CD14-positive monocyte (primary cell): ENCODE measurements around the gene SPTBN1. TPM values are rescaled to one million over a fixed set of nuclear protein-coding genes. Genes with fewer than 3 reads are reported as not detected.

Experiments
- DNase-seq, 3 donors: peaks; one replicate each; pipeline ENCODE4 v3.0.0-alpha.2; 2011 to 2022
- H2AFZ ChIP-seq: 2 replicates; pipeline ENCODE4 v1.6.0; 2012; ENCODE audit warnings: mild to moderate bottlenecking, low read depth, low read length, inconsistent platforms; ENCODE audit not compliant: insufficient read depth, poor library complexity, severe bottlenecking
- H3K27ac ChIP-seq, 2 donors: 1 replicate in 1 of 2; 2 replicates in 1 of 2; pipeline ENCODE4 v1.5.1; 2012 to 2013; ENCODE audit warnings: low read length in 2 of 2, control low read depth in 1 of 2, inconsistent platforms in 1 of 2, low read depth in 1 of 2, mild to moderate bottlenecking in 1 of 2
- H3K27me3 ChIP-seq, 2 donors: one replicate each; pipeline versions ENCODE4 v1.6.0 to v1.6.1; 2011 to 2013; ENCODE audit warnings: low read length in 2 of 2; ENCODE audit not compliant: control insufficient read depth in 2 of 2, insufficient read depth in 2 of 2
- H3K36me3 ChIP-seq, 2 donors: replicated peaks in 1 of 2; 1 replicate in 1 of 2; 2 replicates in 1 of 2; pipeline versions ENCODE4 v1.5.1 to v1.6.1; 2012 to 2013; ENCODE audit warnings: low read length in 2 of 2, control low read depth in 1 of 2, inconsistent platforms in 1 of 2, mild to moderate bottlenecking in 1 of 2; ENCODE audit not compliant: insufficient read depth in 2 of 2, control insufficient read depth in 1 of 2
- H3K4me1 ChIP-seq, 2 donors: 1 replicate in 1 of 2; 2 replicates in 1 of 2; pipeline versions ENCODE4 v1.5.1 to v1.6.1; 2012 to 2013; ENCODE audit warnings: low read length in 2 of 2, control low read depth in 1 of 2, inconsistent platforms in 1 of 2, mild to moderate bottlenecking in 1 of 2, moderate library complexity in 1 of 2; ENCODE audit not compliant: insufficient read depth in 2 of 2, control insufficient read depth in 1 of 2
- H3K4me2 ChIP-seq: replicated peaks from 2 replicates; pipeline ENCODE3; 2012; ENCODE audit warnings: low read length, moderate library complexity, mild to moderate bottlenecking; ENCODE audit not compliant: poor library complexity, severe bottlenecking; ENCODE audit errors: extremely low read depth
- H3K4me3 ChIP-seq, 3 experiments: fragments of 200-600 bp in 1 of 3; sonication (generic) in 1 of 3; replicated peaks in 1 of 3; 1 replicate in 2 of 3; 2 replicates in 1 of 3; pipeline ENCODE4 v1.5.1; 2011 to 2013; ENCODE audit warnings: low read length in 3 of 3, mild to moderate bottlenecking in 3 of 3, control low read depth in 2 of 3, low read depth in 2 of 3, inconsistent platforms in 1 of 3, moderate library complexity in 1 of 3
- H3K79me2 ChIP-seq: 2 replicates; pipeline ENCODE4 v1.6.0; 2012; ENCODE audit warnings: mild to moderate bottlenecking, control low read depth, inconsistent platforms, low read length, moderate library complexity; ENCODE audit not compliant: insufficient read depth
- H3K9ac ChIP-seq: 2 replicates; pipeline ENCODE4 v1.6.0; 2017; ENCODE audit warnings: low read length, mild to moderate bottlenecking; ENCODE audit not compliant: insufficient read depth, poor library complexity, severe bottlenecking
- H3K9me3 ChIP-seq, 2 donors: replicated peaks in 1 of 2; 1 replicate in 1 of 2; 2 replicates in 1 of 2; pipeline versions ENCODE4 v1.5.1 to v1.6.1; 2012 to 2013; ENCODE audit warnings: low read length in 2 of 2, control low read depth in 1 of 2; ENCODE audit not compliant: control insufficient read depth in 1 of 2, insufficient read depth in 1 of 2
- H4K20me1 ChIP-seq: 2 replicates; pipeline ENCODE4 v1.6.0; 2012; ENCODE audit warnings: mild to moderate bottlenecking, low read length, control low read depth, moderate library complexity; ENCODE audit not compliant: insufficient read depth
- H3K27ac Mint-ChIP-seq, 7 donors: one replicate each; pipeline ENCODE4 v1.8.0; 2020; ENCODE audit warnings: mild to moderate bottlenecking in 7 of 7, mixed read lengths in 7 of 7, moderate library complexity in 6 of 7, inconsistent platforms in 2 of 7
- H3K27me3 Mint-ChIP-seq, 3 donors: one replicate each; pipeline ENCODE4 v1.8.0; 2021 to 2022; ENCODE audit warnings: low read depth in 3 of 3, mild to moderate bottlenecking in 3 of 3, mixed read lengths in 3 of 3, moderate library complexity in 3 of 3, inconsistent platforms in 1 of 3
- H3K36me3 Mint-ChIP-seq, 2 donors: one replicate each; pipeline ENCODE4 v1.8.0; 2020; ENCODE audit warnings: mixed read lengths in 2 of 2, inconsistent platforms in 1 of 2, mild to moderate bottlenecking in 1 of 2
- H3K4me1 Mint-ChIP-seq: one replicate; pipeline ENCODE4 v1.8.0; 2020; ENCODE audit warnings: mild to moderate bottlenecking, mixed read lengths
- H3K4me3 Mint-ChIP-seq, 2 donors: one replicate each; pipeline ENCODE4 v1.8.0; 2020; ENCODE audit warnings: mild to moderate bottlenecking in 2 of 2, mixed read lengths in 2 of 2, moderate library complexity in 1 of 2
- H3K9me3 Mint-ChIP-seq, 7 donors: one replicate each; pipeline ENCODE4 v1.8.0; 2020 to 2022; ENCODE audit warnings: mixed read lengths in 7 of 7, mild to moderate bottlenecking in 6 of 7, moderate library complexity in 6 of 7, inconsistent platforms in 2 of 7
- WGBS: methylation state at CpG from one replicate; pipeline ENCODE4 v1.1.5; 2013; ENCODE audit warnings: missing lambda C conversion rate; ENCODE audit not compliant: insufficient coverage; 5-methylcytosine and 5-hydroxymethylcytosine counted together
- intact Hi-C, 2 donors: fragments of 100-400 bp; cut with micrococcal nuclease; formaldehyde crosslinking; loops; one replicate each; pipeline versions ENCODE4 v1.15.0 to v1.15.1; 2023
- polyA plus RNA-seq, 3 donors: library from polyadenylated mRNA; depleted of rRNA in 1 of 3; unstranded in 2 of 3; stranded (reverse) in 1 of 3; fragments of 300-500 nt in 2 of 3; fragments of >200 nt in 1 of 3; fragmentation: Illumina TruSeq in 2 of 3; gene quantifications; 1 replicate in 2 of 3; 2 replicates in 1 of 3; pipeline ENCODE4 v1.2.3, GENCODE V29; 2012 to 2021
- TF ChIP-seq, protein P1 (sequence below): fragments of 200-600 bp; IDR thresholded peaks from one replicate; pipeline ENCODE4 v1.8.0; 2022; ENCODE audit warnings: antibody characterized with exemption, mild to moderate bottlenecking

Gene SPTBN1
- polyA plus RNA-seq, 3 donors, result 0.79 to 2.8 (median 1.7) TPM

- no peak overlapping the region for H3K9ac ChIP-seq
- H3K79me2 ChIP-seq, result no peaks in the 10 kb centered on the region
- Mint-ChIP-seq H3K36me3 (peaks cover 0 to 2% of the 10 kb centered on the region in 2 donors), H3K4me1 (peaks cover 6% of the 10 kb centered on the region), H3K4me3 (no peak overlapping the region), H3K9me3 (peaks cover 5 to 16% (median 13%) of the 10 kb centered on the region in 7 donors), H3K27me3 (peaks cover 5 to 11% (median 8%) of the 10 kb centered on the region in 3 donors), H3K27ac (no peak overlapping the region)
- no peak overlapping the region for H3K27ac ChIP-seq
- H3K4me1 ChIP-seq, result peaks cover 0 to 2% of the 10 kb centered on the region in 2 donors
- no peak overlapping the region for H3K4me3 ChIP-seq
- intact Hi-C loops, result no loop called here
- peaks cover 6 to 8% of the 10 kb centered on the region in 2 donors for H3K9me3 ChIP-seq
- H3K27me3 ChIP-seq, result peaks cover 7 to 26% of the 10 kb centered on the region in 2 donors
- no peaks in the 10 kb centered on the region for H3K36me3 ChIP-seq
- no CpG with 5 or more reads among the region's 2 CpGs for WGBS
- TF ChIP-seq, protein P1, sequence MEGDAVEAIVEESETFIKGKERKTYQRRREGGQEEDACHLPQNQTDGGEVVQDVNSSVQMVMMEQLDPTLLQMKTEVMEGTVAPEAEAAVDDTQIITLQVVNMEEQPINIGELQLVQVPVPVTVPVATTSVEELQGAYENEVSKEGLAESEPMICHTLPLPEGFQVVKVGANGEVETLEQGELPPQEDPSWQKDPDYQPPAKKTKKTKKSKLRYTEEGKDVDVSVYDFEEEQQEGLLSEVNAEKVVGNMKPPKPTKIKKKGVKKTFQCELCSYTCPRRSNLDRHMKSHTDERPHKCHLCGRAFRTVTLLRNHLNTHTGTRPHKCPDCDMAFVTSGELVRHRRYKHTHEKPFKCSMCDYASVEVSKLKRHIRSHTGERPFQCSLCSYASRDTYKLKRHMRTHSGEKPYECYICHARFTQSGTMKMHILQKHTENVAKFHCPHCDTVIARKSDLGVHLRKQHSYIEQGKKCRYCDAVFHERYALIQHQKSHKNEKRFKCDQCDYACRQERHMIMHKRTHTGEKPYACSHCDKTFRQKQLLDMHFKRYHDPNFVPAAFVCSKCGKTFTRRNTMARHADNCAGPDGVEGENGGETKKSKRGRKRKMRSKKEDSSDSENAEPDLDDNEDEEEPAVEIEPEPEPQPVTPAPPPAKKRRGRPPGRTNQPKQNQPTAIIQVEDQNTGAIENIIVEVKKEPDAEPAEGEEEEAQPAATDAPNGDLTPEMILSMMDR, result no peak
- H2AFZ ChIP-seq, result no peak overlapping the region
- no peaks in the 10 kb centered on the region for H4K20me1 ChIP-seq
- DNase-seq, result no peak
- H3K4me2 ChIP-seq, result no peak overlapping the region
These were observed 32.9 kb upstream of the SPTBN1 start for GRCh38 chr2:54423213-54423612.

GRCh38 chr2:54424555-54425163 lies 31.5 kb upstream of the SPTBN1 start:
- Mint-ChIP-seq H3K27me3 (peaks cover 5 to 11% (median 7%) of the 10 kb centered on the region in 3 donors), H3K36me3 (peaks cover 0 to 2% of the 10 kb centered on the region in 2 donors), H3K9me3 (peaks cover 5 to 16% (median 13%) of the 10 kb centered on the region in 7 donors), H3K4me1 (peaks cover 7% of the 10 kb centered on the region), H3K4me3 (no peak overlapping the region), H3K27ac (no peak overlapping the region)
- H3K9ac ChIP-seq, result no peak overlapping the region
- H3K4me3 ChIP-seq, result no peak overlapping the region
- no peak overlapping the region for H3K4me2 ChIP-seq
- TF ChIP-seq, protein P1, result no peak
- peaks cover 6 to 8% of the 10 kb centered on the region in 2 donors for H3K9me3 ChIP-seq
- DNase-seq, result no peak
- H3K36me3 ChIP-seq, result no peaks in the 10 kb centered on the region
- peaks cover under 1 to 2% of the 10 kb centered on the region in 2 donors for H3K4me1 ChIP-seq
- peaks cover 7 to 24% of the 10 kb centered on the region in 2 donors for H3K27me3 ChIP-seq
- no peak overlapping the region for H3K27ac ChIP-seq
- 94% methylated on average over 3 of the region's 7 CpGs for WGBS
- H3K79me2 ChIP-seq, result no peaks in the 10 kb centered on the region
- no peak overlapping the region for H2AFZ ChIP-seq
- intact Hi-C loops, result no loop called here
- H4K20me1 ChIP-seq, result no peaks in the 10 kb centered on the region
